Upper lobe of left lung (tissue), 4 donors: ENCODE measurements around the gene LHFPL2.

Source experiments
- EP300 ChIP-seq, 4 donors: sonication (generic); formaldehyde crosslinking; IDR thresholded peaks; one replicate each; pipeline ENCODE4 v1.5.1; 2017; ENCODE audit warnings: antibody characterized with exemption in 4 of 4, control low read depth in 2 of 4
- POLR2A ChIP-seq, 4 donors: fragments of 450-650 bp; IDR thresholded peaks; one replicate each; pipeline ENCODE4 v1.5.1; 2016 to 2017; ENCODE audit warnings: antibody characterized with exemption in 4 of 4, mild to moderate bottlenecking in 2 of 4
- TF ChIP-seq, protein P1 (sequence below), 6 experiments: fragments of 450-650 bp in 4 of 6; fragments of 200-600 bp in 2 of 6; sonication (generic) in 2 of 6; IDR thresholded peaks; one replicate each; pipeline ENCODE4 v1.5.1; 2016 to 2019; ENCODE audit warnings: antibody characterized with exemption in 6 of 6

GRCh38 chr5:78546276-78546996, 102.1 kb downstream of the LHFPL2 start:
- no peak for TF ChIP-seq POLR2A (IDR thresholded peaks at IDR 0.05)
- TF ChIP-seq EP300 (IDR thresholded peaks at IDR 0.05) = no peak
- TF ChIP-seq, protein P1, sequence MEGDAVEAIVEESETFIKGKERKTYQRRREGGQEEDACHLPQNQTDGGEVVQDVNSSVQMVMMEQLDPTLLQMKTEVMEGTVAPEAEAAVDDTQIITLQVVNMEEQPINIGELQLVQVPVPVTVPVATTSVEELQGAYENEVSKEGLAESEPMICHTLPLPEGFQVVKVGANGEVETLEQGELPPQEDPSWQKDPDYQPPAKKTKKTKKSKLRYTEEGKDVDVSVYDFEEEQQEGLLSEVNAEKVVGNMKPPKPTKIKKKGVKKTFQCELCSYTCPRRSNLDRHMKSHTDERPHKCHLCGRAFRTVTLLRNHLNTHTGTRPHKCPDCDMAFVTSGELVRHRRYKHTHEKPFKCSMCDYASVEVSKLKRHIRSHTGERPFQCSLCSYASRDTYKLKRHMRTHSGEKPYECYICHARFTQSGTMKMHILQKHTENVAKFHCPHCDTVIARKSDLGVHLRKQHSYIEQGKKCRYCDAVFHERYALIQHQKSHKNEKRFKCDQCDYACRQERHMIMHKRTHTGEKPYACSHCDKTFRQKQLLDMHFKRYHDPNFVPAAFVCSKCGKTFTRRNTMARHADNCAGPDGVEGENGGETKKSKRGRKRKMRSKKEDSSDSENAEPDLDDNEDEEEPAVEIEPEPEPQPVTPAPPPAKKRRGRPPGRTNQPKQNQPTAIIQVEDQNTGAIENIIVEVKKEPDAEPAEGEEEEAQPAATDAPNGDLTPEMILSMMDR (IDR thresholded peaks at IDR 0.05) = no peak
